H1 (cell line): ENCODE data around the gene CLEC18C. TPM values are rescaled to one million over a fixed set of nuclear protein-coding genes. Genes with fewer than 3 reads are reported as not detected.
"Not testable (repeated sequence)": the region's sequence is repeated elsewhere in the genome, so short reads cannot be mapped to it uniquely, and the experiment has no call there.

ENCODE experiments used
- CTCF ChIA-PET: fragments of 300-600 bp; sonication (Branson Sonifier 250); formaldehyde crosslinking; loops from one replicate; lab custom pipeline; 2021; ENCODE audit not compliant: partially characterized antibody; lab: Charles Lee
- POLR2A ChIA-PET: fragments of 300-600 bp; sonication (Branson Sonifier 250); formaldehyde crosslinking; loops from one replicate; lab custom pipeline; 2021; ENCODE audit warnings: inconsistent platforms; ENCODE audit not compliant: partially characterized antibody; lab: Charles Lee
- DNase-seq, 2 experiments: peaks; one replicate each; pipeline versions ENCODE4 v3.0.0 to v3.0.0-alpha.2; 2010 to 2022; ENCODE audit warnings: low spot score in 2 of 2, low read depth in 1 of 2, mixed read lengths in 1 of 2
- FAIRE-seq: peaks from 2 replicates; lab custom pipeline; 2011; peaks lifted over from hg19 to GRCh38; lab: Jason Lieb, UNC
- H2AFZ ChIP-seq: 2 replicates; pipeline ENCODE4 v1.8.1; 2012; ENCODE audit warnings: low read length, inconsistent platforms
- H2AK5ac ChIP-seq: 2 replicates; pipeline ENCODE4 v1.6.1; 2013; ENCODE audit warnings: low read depth, low read length
- H2BK120ac ChIP-seq: replicated peaks from 2 replicates; pipeline ENCODE3; 2013; ENCODE audit warnings: low read depth, low read length, inconsistent platforms
- H2BK12ac ChIP-seq: 2 replicates; pipeline ENCODE4 v1.6.1; 2013; ENCODE audit warnings: low read depth, low read length
- H2BK15ac ChIP-seq: 2 replicates; pipeline ENCODE4 v1.6.1; 2013; ENCODE audit warnings: low read length
- H2BK20ac ChIP-seq: 2 replicates; pipeline ENCODE4 v1.6.1; 2013; ENCODE audit warnings: low read length
- H2BK5ac ChIP-seq: 2 replicates; pipeline ENCODE4 v1.6.1; 2013; ENCODE audit warnings: low read depth, low read length
- H3K14ac ChIP-seq: 2 replicates; pipeline ENCODE4 v1.6.1; 2013; ENCODE audit warnings: inconsistent platforms; ENCODE audit not compliant: insufficient read length
- H3K18ac ChIP-seq: 2 replicates; pipeline ENCODE4 v1.6.1; 2013; ENCODE audit warnings: low read length; ENCODE audit errors: extremely low read depth
- H3K23ac ChIP-seq: 2 replicates; pipeline ENCODE4 v1.6.1; 2013; ENCODE audit warnings: inconsistent platforms; ENCODE audit not compliant: insufficient read length
- H3K23me2 ChIP-seq: 2 replicates; pipeline ENCODE4 v1.6.1; 2013; ENCODE audit warnings: low read depth, low read length
- H3K27ac ChIP-seq: 2 replicates; pipeline ENCODE4 v1.6.1; 2011; ENCODE audit warnings: low read depth, low read length, inconsistent platforms
- H3K27me3 ChIP-seq, 4 experiments: replicated peaks in 1 of 4; 1 replicate in 1 of 4; 2 replicates in 3 of 4; pipeline versions ENCODE4 v1.6.1 to v1.8.1; 2011 to 2013; ENCODE audit warnings: low read length in 3 of 4, mild to moderate bottlenecking in 3 of 4, inconsistent platforms in 2 of 4, mixed read lengths in 2 of 4, moderate library complexity in 1 of 4; ENCODE audit not compliant: control insufficient read depth in 3 of 4, insufficient read depth in 3 of 4; ENCODE audit errors: extremely low read depth in 1 of 4
- H3K36me3 ChIP-seq, 4 experiments: 2 replicates each; pipeline versions ENCODE4 v1.6.1 to v1.8.1; 2011 to 2013; ENCODE audit warnings: mild to moderate bottlenecking in 4 of 4, low read length in 3 of 4, moderate library complexity in 2 of 4, control low read depth in 1 of 4, inconsistent platforms in 1 of 4; ENCODE audit not compliant: insufficient read depth in 4 of 4, control insufficient read depth in 2 of 4
- H3K4ac ChIP-seq: replicated peaks from 2 replicates; pipeline ENCODE3; 2013; ENCODE audit warnings: low read length, low read depth, mixed read lengths, inconsistent platforms; ENCODE audit not compliant: insufficient read length
- H3K4me1 ChIP-seq, 4 experiments: replicated peaks in 1 of 4; 1 replicate in 1 of 4; 2 replicates in 3 of 4; pipeline versions ENCODE4 v1.6.1 to v1.8.1; 2011 to 2013; ENCODE audit warnings: low read length in 3 of 4, inconsistent platforms in 2 of 4, mixed read lengths in 1 of 4; ENCODE audit not compliant: insufficient read depth in 4 of 4, control insufficient read depth in 3 of 4
- H3K4me2 ChIP-seq, 2 experiments: 2 replicates each; pipeline versions ENCODE4 v1.6.1 to v1.8.1; 2011 to 2013; ENCODE audit warnings: low read depth in 2 of 2, low read length in 2 of 2, control low read depth in 1 of 2, inconsistent platforms in 1 of 2, mild to moderate bottlenecking in 1 of 2; ENCODE audit not compliant: insufficient read depth in 1 of 2
- H3K4me3 ChIP-seq, 4 experiments: fragments of 200-600, 300-600 bp in 1 of 4; sonication (generic), shearing (Covaris generic), sonication (Bioruptor Twin) in 1 of 4; 2 replicates each; pipeline versions ENCODE4 v1.5.1 to v1.8.1; 2011 to 2016; ENCODE audit warnings: low read length in 4 of 4, low read depth in 3 of 4, control low read depth in 2 of 4, inconsistent platforms in 2 of 4, mild to moderate bottlenecking in 2 of 4, mixed read lengths in 1 of 4, moderate library complexity in 1 of 4; ENCODE audit not compliant: insufficient read depth in 2 of 4; ENCODE audit errors: extremely low read depth in 1 of 4
- H3K56ac ChIP-seq: replicated peaks from 2 replicates; pipeline ENCODE3; 2013; ENCODE audit warnings: low read depth, mild to moderate bottlenecking, mixed read lengths, low read length, inconsistent platforms; ENCODE audit not compliant: insufficient read length
- H3K79me1 ChIP-seq: 2 replicates; pipeline ENCODE4 v1.6.1; 2013; ENCODE audit warnings: low read depth, low read length, control low read depth
- H3K79me2 ChIP-seq, 2 experiments: 2 replicates each; pipeline versions ENCODE4 v1.6.1 to v1.8.1; 2012 to 2013; ENCODE audit warnings: low read length in 2 of 2, mild to moderate bottlenecking in 2 of 2, inconsistent platforms in 1 of 2; ENCODE audit not compliant: insufficient read depth in 2 of 2, control insufficient read depth in 1 of 2
- H3K9ac ChIP-seq, 4 experiments: replicated peaks in 1 of 4; 1 replicate in 1 of 4; 2 replicates in 3 of 4; pipeline versions ENCODE4 v1.6.1 to v1.8.1; 2011 to 2013; ENCODE audit warnings: low read depth in 3 of 4, low read length in 3 of 4, control low read depth in 2 of 4, mild to moderate bottlenecking in 2 of 4, moderate library complexity in 2 of 4, inconsistent platforms in 1 of 4; ENCODE audit errors: extremely low read depth in 1 of 4
- H3K9me3 ChIP-seq, 2 experiments: 2 replicates each; pipeline versions ENCODE4 v1.6.1 to v1.8.1; 2012 to 2013; ENCODE audit warnings: mild to moderate bottlenecking in 2 of 2, moderate library complexity in 2 of 2, control low read depth in 1 of 2, inconsistent platforms in 1 of 2, low read depth in 1 of 2, low read length in 1 of 2, mixed read lengths in 1 of 2; ENCODE audit not compliant: insufficient read depth in 2 of 2
- H4K20me1 ChIP-seq, 2 experiments: replicated peaks in 1 of 2; 2 replicates each; pipeline versions ENCODE3 to v1.8.1; 2011 to 2013; ENCODE audit warnings: inconsistent platforms in 2 of 2, low read length in 2 of 2, mild to moderate bottlenecking in 1 of 2; ENCODE audit not compliant: insufficient read depth in 2 of 2, control insufficient read depth in 1 of 2
- H4K5ac ChIP-seq: 2 replicates; pipeline ENCODE4 v1.6.1; 2013; ENCODE audit warnings: low read length, low read depth, mixed read lengths, inconsistent platforms; ENCODE audit not compliant: insufficient read length
- H4K8ac ChIP-seq: 2 replicates; pipeline ENCODE4 v1.8.0; 2013; ENCODE audit warnings: mild to moderate bottlenecking, moderate library complexity, low read length, inconsistent platforms; ENCODE audit not compliant: insufficient read depth; ENCODE audit errors: extremely low read depth
- H4K91ac ChIP-seq: replicated peaks from 2 replicates; pipeline ENCODE3; 2013; ENCODE audit warnings: low read length, mixed read lengths, inconsistent platforms; ENCODE audit not compliant: insufficient read length
- WGBS, 2 experiments: shearing (Covaris generic) in 1 of 2; methylation state at CpG; one replicate each; pipeline versions ENCODE4 v1.1.6 to v1.1.7; 2013 to 2015; ENCODE audit warnings: low lambda C conversion rate in 2 of 2, mixed read lengths in 2 of 2, inconsistent platforms in 1 of 2, low coverage in 1 of 2, missing lambda C conversion rate in 1 of 2; ENCODE audit not compliant: insufficient replicate concordance in 2 of 2, insufficient coverage in 1 of 2, insufficient read length in 1 of 2; ENCODE audit errors: extremely low coverage in 1 of 2, missing lambda C conversion rate in 1 of 2; 5-methylcytosine and 5-hydroxymethylcytosine counted together
- polyA plus RNA-seq, 7 experiments: library from polyadenylated mRNA; depleted of rRNA in 3 of 7; stranded (reverse) in 5 of 7; unstranded in 2 of 7; fragments of >200 nt in 5 of 7; fragments of 200-250 nt in 2 of 7; gene quantifications; 1 replicate in 5 of 7; 2 replicates in 1 of 7; 4 replicates in 1 of 7; pipeline versions ENCODE4 v1.2.1 to v1.2.3, GENCODE V29; 2011 to 2013; ENCODE audit warnings: missing spikeins in 2 of 7, mixed read lengths in 2 of 7
- total RNA-seq: library from RNA; stranded (reverse); fragmentation: NEBNext Ultra II Directional; extraction: Animal tissue kit (Norgen Biotek cat#: 25700); gene quantifications from 2 replicates; pipeline ENCODE4 v1.2.1, GENCODE V29; 2021

The CLEC18C gene
- total and polyA plus RNA-seq, 2 of the 8 experiments (the other 6 are each of a cell fraction or from before 2014, with no cell fraction given) = 0.11 TPM; not detected in 1

- FAIRE-seq, H2AK5ac ChIP-seq, H3K4me3 ChIP-seq, H4K91ac ChIP-seq, H2BK15ac ChIP-seq, H2BK20ac ChIP-seq, H3K9ac ChIP-seq, H3K79me2 ChIP-seq, H4K20me1 ChIP-seq, H4K8ac ChIP-seq, H3K4ac ChIP-seq, H3K79me1 ChIP-seq, H3K4me1 ChIP-seq, H2BK120ac ChIP-seq, H4K5ac ChIP-seq, H3K18ac ChIP-seq, H2BK5ac ChIP-seq, CTCF ChIA-PET, H3K27me3 ChIP-seq, H2AFZ ChIP-seq, H3K14ac ChIP-seq, H3K23me2 ChIP-seq, POLR2A ChIA-PET, H3K23ac ChIP-seq, H3K27ac ChIP-seq, H2BK12ac ChIP-seq, H3K9me3 ChIP-seq, H3K4me2 ChIP-seq, H3K56ac ChIP-seq, DNase-seq: not testable (repeated sequence)
- H3K36me3 ChIP-seq = peaks cover 0 to 11% (median 4%) of the 10 kb centered on the region in 4 experiments; a peak in 3 of 8 replicates
- WGBS, 2 experiments = 100% methylated on average over 1 of the region's 2 CpGs; no CpG with 5 or more reads in 1 of the 2 experiments
Measured at GRCh38 chr16:70223216-70223615, 49.6 kb downstream of the CLEC18C start.

DNA sequence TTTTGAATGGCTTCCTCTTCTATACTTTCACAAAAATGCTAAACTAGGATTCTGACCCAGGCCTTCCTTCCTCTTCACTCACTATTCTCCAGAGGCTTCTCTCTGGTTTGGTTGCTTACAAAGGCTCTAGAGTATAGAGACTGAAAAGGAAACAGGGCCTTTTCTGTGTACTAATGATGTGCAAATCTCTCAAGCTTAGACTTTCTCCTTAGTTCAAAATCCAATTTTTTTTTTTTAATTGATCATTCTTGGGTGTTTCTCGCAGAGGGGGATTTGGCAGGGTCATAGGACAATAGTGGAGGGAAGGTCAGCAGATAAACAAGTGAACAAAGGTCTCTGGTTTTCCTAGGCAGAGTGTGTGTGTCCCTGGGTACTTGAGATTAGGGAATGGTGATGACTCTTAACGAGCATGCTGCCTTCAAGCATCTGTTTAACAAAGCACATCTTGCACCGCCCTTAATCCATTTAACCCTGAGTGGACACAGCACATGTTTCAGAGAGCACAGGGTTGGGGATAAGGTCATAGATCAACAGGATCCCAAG is 50.5 kb downstream of the CLEC18C start:
- H3K27me3 ChIP-seq, H3K79me1 ChIP-seq, H3K4me1 ChIP-seq, H3K23me2 ChIP-seq, H4K91ac ChIP-seq, H2BK120ac ChIP-seq, H2BK12ac ChIP-seq, H2BK5ac ChIP-seq, FAIRE-seq, H3K18ac ChIP-seq, H3K9me3 ChIP-seq, H3K4me3 ChIP-seq, H3K4me2 ChIP-seq, DNase-seq, POLR2A ChIA-PET, H4K8ac ChIP-seq, H3K27ac ChIP-seq, H4K5ac ChIP-seq, CTCF ChIA-PET, H3K56ac ChIP-seq, H3K23ac ChIP-seq, H2AFZ ChIP-seq, H3K9ac ChIP-seq, H4K20me1 ChIP-seq, H3K4ac ChIP-seq, H3K14ac ChIP-seq, H2BK20ac ChIP-seq, H2BK15ac ChIP-seq, H2AK5ac ChIP-seq, H3K79me2 ChIP-seq: not testable (repeated sequence)
- whole genome bisulfite sequencing, 2 experiments = 89% methylated on average over 1 of the region's 3 CpGs; no CpG with 5 or more reads in 1 of the 2 experiments
- peaks cover 0 to 14% (median 4%) of the 10 kb centered on the region in 4 experiments; a peak in 3 of 8 replicates for H3K36me3 ChIP-seq
